GM19043 (cell line): Measurements from ENCODE around the gene ZNF568.

Experiments
- ATAC-seq: cut with Tn5 transposase; IDR thresholded peaks from one replicate; pipeline ENCODE4 v1.9.1; 2021; ENCODE audit warnings: low read depth; ENCODE audit not compliant: unreplicated experiment

The ZNF568 gene

GRCh38 chr19:36997843-36998235, 81.7 kb downstream of the ZNF568 start:
- ATAC-seq: no peak

GRCh38 chr19:36999313-36999712, 83.2 kb downstream of the ZNF568 start:
- no peak for ATAC-seq

GRCh38 chr19:37007587-37008220, 91.6 kb downstream of the ZNF568 start:
- no peak for ATAC-seq

- no peak for ATAC-seq
These were observed 93.7 kb downstream of the ZNF568 start for GRCh38 chr19:37009871-37010270.

- ATAC-seq: no peak
These were observed 96.1 kb downstream of the ZNF568 start for GRCh38 chr19:37012093-37012745.

GRCh38 chr19:37014456-37014855, 98.3 kb downstream of the ZNF568 start:
- no peak for ATAC-seq

- ATAC-seq: no peak
These were observed 129.0 kb downstream of the ZNF568 start for GRCh38 chr19:37045140-37045539.
